ENCODE data around the gene FRMPD2.
A peak's percentile ranks its signal among the peaks of the same experiment; 100 is the strongest.

FRMPD2 gene

DNA sequence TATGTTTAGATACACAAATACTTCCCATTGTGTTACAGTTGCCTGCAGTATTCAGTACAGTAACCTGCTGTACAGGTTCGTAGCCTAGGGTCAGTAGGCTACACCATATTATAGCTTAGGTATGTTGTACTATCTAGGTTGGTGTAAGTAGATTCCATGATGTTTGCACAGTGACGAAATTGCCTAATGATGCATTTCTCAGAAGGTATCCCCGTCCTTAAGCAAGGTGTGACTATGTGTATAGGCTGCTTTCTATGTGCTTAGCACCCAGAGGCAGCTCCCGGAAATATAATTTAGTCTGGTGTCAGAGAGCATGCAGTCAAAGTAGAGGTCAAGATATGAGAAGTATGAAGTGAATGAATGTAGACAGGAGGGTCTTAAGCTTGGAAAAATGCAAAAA lies 41.7 kb upstream of the FRMPD2 start:
- no peaks in the 10 kb centered on the region for H3K27me3 ChIP-seq (ENCODE audit: insufficient read depth, low read length, poor library complexity)
- no peak overlapping the region for H3K27ac ChIP-seq (ENCODE audit: low read length)
- peaks cover 99% of the 10 kb centered on the region for H3K79me2 ChIP-seq (ENCODE audit: insufficient read depth, low read length)
- no peak overlapping the region for H3K9ac ChIP-seq (ENCODE audit: low read depth, low read length)
- DNase-seq = no peak
- no peak overlapping the region for H3K4me2 ChIP-seq (ENCODE audit: insufficient read depth, low read length)
- H3K4me1 ChIP-seq (ENCODE audit: insufficient read depth, low read length) = peaks cover 17% of the 10 kb centered on the region
- no peak for TF ChIP-seq EZH2 (IDR thresholded peaks at IDR 0.05; ENCODE audit: borderline replicate concordance, low read depth, low read length, severe bottlenecking)
- TF ChIP-seq, protein P1, sequence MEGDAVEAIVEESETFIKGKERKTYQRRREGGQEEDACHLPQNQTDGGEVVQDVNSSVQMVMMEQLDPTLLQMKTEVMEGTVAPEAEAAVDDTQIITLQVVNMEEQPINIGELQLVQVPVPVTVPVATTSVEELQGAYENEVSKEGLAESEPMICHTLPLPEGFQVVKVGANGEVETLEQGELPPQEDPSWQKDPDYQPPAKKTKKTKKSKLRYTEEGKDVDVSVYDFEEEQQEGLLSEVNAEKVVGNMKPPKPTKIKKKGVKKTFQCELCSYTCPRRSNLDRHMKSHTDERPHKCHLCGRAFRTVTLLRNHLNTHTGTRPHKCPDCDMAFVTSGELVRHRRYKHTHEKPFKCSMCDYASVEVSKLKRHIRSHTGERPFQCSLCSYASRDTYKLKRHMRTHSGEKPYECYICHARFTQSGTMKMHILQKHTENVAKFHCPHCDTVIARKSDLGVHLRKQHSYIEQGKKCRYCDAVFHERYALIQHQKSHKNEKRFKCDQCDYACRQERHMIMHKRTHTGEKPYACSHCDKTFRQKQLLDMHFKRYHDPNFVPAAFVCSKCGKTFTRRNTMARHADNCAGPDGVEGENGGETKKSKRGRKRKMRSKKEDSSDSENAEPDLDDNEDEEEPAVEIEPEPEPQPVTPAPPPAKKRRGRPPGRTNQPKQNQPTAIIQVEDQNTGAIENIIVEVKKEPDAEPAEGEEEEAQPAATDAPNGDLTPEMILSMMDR (IDR thresholded peaks at IDR 0.05; ENCODE audit: borderline replicate concordance, extremely low read depth, low read length, poor library complexity, severe bottlenecking) = no peak
- no peaks in the 10 kb centered on the region for H3K9me3 ChIP-seq (ENCODE audit: insufficient read depth, low read length, severe bottlenecking)
- H3K36me3 ChIP-seq (ENCODE audit: insufficient read depth, low read length) = no peaks in the 10 kb centered on the region
- H3K4me3 ChIP-seq (ENCODE audit: low read depth in 1 of 2, low read length in 2 of 2) = no peak overlapping the region
- no peak for ATAC-seq (ENCODE audit: insufficient read depth, low read depth)
- no peak overlapping the region for H2AFZ ChIP-seq (ENCODE audit: low read depth, low read length)
- peaks cover 62% of the 10 kb centered on the region for H4K20me1 ChIP-seq (ENCODE audit: insufficient read depth, low read length)

DNA sequence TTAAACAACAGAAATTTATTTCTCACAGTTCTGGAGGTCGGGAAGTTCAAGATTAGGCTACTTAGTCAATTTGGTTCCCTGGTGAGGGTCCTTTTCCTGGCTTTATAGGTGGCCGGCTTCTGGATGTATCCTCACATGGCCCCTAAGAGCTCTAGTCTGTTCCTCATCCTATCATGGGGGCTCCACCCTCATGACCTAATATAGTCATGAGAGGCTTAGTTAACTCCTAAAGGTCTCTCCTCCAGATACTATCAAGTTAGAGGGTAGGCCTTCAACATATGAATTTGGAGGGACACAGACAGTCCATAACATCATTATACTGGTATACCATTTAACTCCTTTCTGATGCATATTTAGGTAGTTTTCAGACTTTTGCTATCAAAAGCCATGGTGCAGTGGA lies 39.6 kb upstream of the FRMPD2 start:
- Histone ChIP-seq H2AFZ (ENCODE audit: low read depth, low read length) (no peak overlapping the region), H3K36me3 (ENCODE audit: insufficient read depth, low read length) (no peaks in the 10 kb centered on the region), H3K9ac (ENCODE audit: low read depth, low read length) (no peak overlapping the region), H3K9me3 (ENCODE audit: insufficient read depth, low read length, severe bottlenecking) (no peaks in the 10 kb centered on the region), H3K27me3 (ENCODE audit: insufficient read depth, low read length, poor library complexity) (no peaks in the 10 kb centered on the region), H3K79me2 (ENCODE audit: insufficient read depth, low read length) (peaks cover 99% of the 10 kb centered on the region), H3K27ac (ENCODE audit: low read length) (no peak overlapping the region), H3K4me1 (ENCODE audit: insufficient read depth, low read length) (peaks cover 33% of the 10 kb centered on the region), H3K4me2 (ENCODE audit: insufficient read depth, low read length) (no peak overlapping the region), H4K20me1 (ENCODE audit: insufficient read depth, low read length) (peaks cover 67% of the 10 kb centered on the region), H3K4me3 (ENCODE audit: low read depth in 1 of 2, low read length in 2 of 2) (no peak overlapping the region)
- no peak for DNase-seq
- no peak for ATAC-seq (ENCODE audit: insufficient read depth, low read depth)
- TF ChIP-seq, protein P1 (IDR thresholded peaks at IDR 0.05; ENCODE audit: borderline replicate concordance, extremely low read depth, low read length, poor library complexity, severe bottlenecking) = no peak
- no peak for TF ChIP-seq EZH2 (IDR thresholded peaks at IDR 0.05; ENCODE audit: borderline replicate concordance, low read depth, low read length, severe bottlenecking)

DNA sequence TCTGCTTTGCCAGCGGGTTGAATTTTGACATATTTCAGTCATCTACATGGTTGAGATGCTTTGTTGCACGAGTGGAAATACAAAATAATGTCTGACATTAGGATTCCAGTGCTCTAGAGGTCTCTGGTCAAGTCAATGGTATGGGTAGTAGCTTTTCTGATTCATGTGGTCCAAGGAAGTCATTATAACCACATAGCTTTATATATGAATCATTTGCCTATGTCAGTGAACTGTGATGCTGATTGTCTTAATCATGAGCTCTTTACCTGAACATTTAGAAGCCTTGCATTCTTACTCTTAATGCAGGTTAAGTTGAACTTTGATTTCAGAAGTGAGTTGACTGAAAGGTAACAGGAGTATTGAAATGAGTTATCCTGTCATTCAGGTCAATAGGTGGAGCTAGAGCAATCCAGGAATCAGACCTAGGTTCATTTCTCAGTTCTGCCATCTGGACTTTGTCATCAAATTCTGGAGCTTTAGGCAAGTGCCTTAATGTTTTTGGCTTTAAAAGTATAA lies 35.3 kb upstream of the FRMPD2 start:
- Histone ChIP-seq H3K4me2 (ENCODE audit: insufficient read depth, low read length) (peak overlapping the region; percentile 6; the same call in 1 of the 2 replicates), H3K9ac (ENCODE audit: low read depth, low read length) (no peak overlapping the region), H4K20me1 (ENCODE audit: insufficient read depth, low read length) (peaks cover 45% of the 10 kb centered on the region; the same call in 1 of the 2 replicates), H3K27ac (ENCODE audit: low read length) (no peak overlapping the region), H2AFZ (ENCODE audit: low read depth, low read length) (no peak overlapping the region), H3K79me2 (ENCODE audit: insufficient read depth, low read length) (peaks cover 79% of the 10 kb centered on the region), H3K4me3 (ENCODE audit: low read depth in 1 of 2, low read length in 2 of 2) (no peak overlapping the region), H3K9me3 (ENCODE audit: insufficient read depth, low read length, severe bottlenecking) (no peaks in the 10 kb centered on the region), H3K36me3 (ENCODE audit: insufficient read depth, low read length) (no peaks in the 10 kb centered on the region), H3K4me1 (ENCODE audit: insufficient read depth, low read length) (peaks cover 44% of the 10 kb centered on the region), H3K27me3 (ENCODE audit: insufficient read depth, low read length, poor library complexity) (no peaks in the 10 kb centered on the region)
- TF ChIP-seq, protein P1 (IDR thresholded peaks at IDR 0.05; ENCODE audit: borderline replicate concordance, extremely low read depth, low read length, poor library complexity, severe bottlenecking) = peak; percentile 49
- no peak for TF ChIP-seq EZH2 (IDR thresholded peaks at IDR 0.05; ENCODE audit: borderline replicate concordance, low read depth, low read length, severe bottlenecking)
- DNase-seq (no peak), ATAC-seq (ENCODE audit: insufficient read depth, low read depth) (no peak)

All from DND-41 (cell line).